GM21381 (cell line): ENCODE results near the gene ITPR1.
A peak's percentile ranks its signal among the peaks of the same experiment; 100 is the strongest.

Source experiments
- ATAC-seq: cut with Tn5 transposase; IDR thresholded peaks from one replicate; pipeline ENCODE4 v1.9.1; 2021; ENCODE audit warnings: mild to moderate bottlenecking, moderate library complexity; ENCODE audit not compliant: unreplicated experiment

The ITPR1 gene

GRCh38 chr3:4633078-4634004 lies 140.2 kb downstream of the ITPR1 start:
- peak; percentile 71 for ATAC-seq

GRCh38 chr3:4634894-4635293 lies 141.7 kb downstream of the ITPR1 start:
- ATAC-seq, result no peak

- ATAC-seq, result no peak
Observed at GRCh38 chr3:4637265-4637664, 144.1 kb downstream of the ITPR1 start.

- ATAC-seq, result no peak
Observed at GRCh38 chr3:4641863-4642563, 148.9 kb downstream of the ITPR1 start.

- no peak for ATAC-seq
Observed at GRCh38 chr3:4642611-4643010, 149.5 kb downstream of the ITPR1 start.

- no peak for ATAC-seq
Observed at GRCh38 chr3:4643904-4644547, 150.9 kb downstream of the ITPR1 start.

- no peak for ATAC-seq
Observed at GRCh38 chr3:4644951-4645350, 151.8 kb downstream of the ITPR1 start.

- no peak for ATAC-seq
Observed at GRCh38 chr3:4645468-4645867, 152.3 kb downstream of the ITPR1 start.

- no peak for ATAC-seq
Observed at GRCh38 chr3:4647411-4647810, 154.3 kb downstream of the ITPR1 start.

- ATAC-seq, result no peak
Observed at GRCh38 chr3:4655145-4656045, 162.2 kb downstream of the ITPR1 start.

GRCh38 chr3:4656059-4656458 lies 162.9 kb downstream of the ITPR1 start:
- no peak for ATAC-seq

- no peak for ATAC-seq
Observed at GRCh38 chr3:4656626-4657328, 163.6 kb downstream of the ITPR1 start.

GRCh38 chr3:4660936-4661335 lies 167.8 kb downstream of the ITPR1 start:
- no peak for ATAC-seq

GRCh38 chr3:4664412-4664811 lies 171.3 kb downstream of the ITPR1 start:
- no peak for ATAC-seq

- ATAC-seq, result no peak
Observed at GRCh38 chr3:4665197-4665596, 172.0 kb downstream of the ITPR1 start.

- ATAC-seq, result no peak
Observed at GRCh38 chr3:4666071-4666470, 172.9 kb downstream of the ITPR1 start.

- no peak for ATAC-seq
Observed at GRCh38 chr3:4670352-4670751, 177.2 kb downstream of the ITPR1 start.

GRCh38 chr3:4672725-4673275 lies 179.7 kb downstream of the ITPR1 start:
- ATAC-seq, result no peak

GRCh38 chr3:4674216-4674615 lies 181.1 kb downstream of the ITPR1 start:
- ATAC-seq, result no peak

- no peak for ATAC-seq
Observed at GRCh38 chr3:4675704-4676103, 182.6 kb downstream of the ITPR1 start.
